B cell (primary cell): ENCODE measurements around the gene CHST11. TPM values are rescaled to one million over a fixed set of nuclear protein-coding genes. Genes with fewer than 3 reads are reported as not detected.

Experiments used
- ATAC-seq: fragments of 200-7000 bp; cut with Tn5 transposase; one replicate; pipeline ENCODE4 v1.10.0; 2021; ENCODE audit warnings: low read depth, mild to moderate bottlenecking, moderate number of reproducible peaks, moderate library complexity
- CTCF ChIA-PET: fragments of 350-600 bp; sonication (Branson Sonifier 250); formaldehyde crosslinking; loops from one replicate; lab custom pipeline; 2021; ENCODE audit warnings: antibody characterized with exemption, inconsistent platforms; lab: Charles Lee
- POLR2A ChIA-PET: fragments of 350-600 bp; sonication (Branson Sonifier 250); formaldehyde crosslinking; loops from one replicate; lab custom pipeline; 2021; ENCODE audit warnings: antibody characterized with exemption; lab: Charles Lee
- DNase-seq: peaks from one replicate; pipeline ENCODE4 v3.0.0; 2013
- H2AFZ ChIP-seq: 2 replicates; pipeline ENCODE4 v1.6.1; 2012; ENCODE audit warnings: mild to moderate bottlenecking, low read depth, low read length; ENCODE audit not compliant: insufficient read depth, poor library complexity, severe bottlenecking
- H3K27ac ChIP-seq, 2 donors: 1 replicate in 1 of 2; 2 replicates in 1 of 2; pipeline ENCODE4 v1.5.1; 2012 to 2013; ENCODE audit warnings: low read length in 2 of 2, mild to moderate bottlenecking in 2 of 2, moderate library complexity in 1 of 2
- H3K27me3 ChIP-seq, 4 experiments: fragments of 200-600 bp in 1 of 4; sonication (generic) in 1 of 4; replicated peaks in 1 of 4; 1 replicate in 2 of 4; 2 replicates in 2 of 4; pipeline versions ENCODE4 v1.6.1 to v1.7.0; 2013 to 2016; ENCODE audit warnings: low read length in 3 of 4, mild to moderate bottlenecking in 2 of 4, mixed read lengths in 1 of 4, moderate library complexity in 1 of 4; ENCODE audit not compliant: insufficient read depth in 4 of 4, control insufficient read depth in 3 of 4; ENCODE audit errors: control extremely low read depth in 1 of 4
- H3K36me3 ChIP-seq, 2 experiments: replicated peaks in 1 of 2; 1 replicate in 1 of 2; 2 replicates in 1 of 2; pipeline versions ENCODE4 v1.6.1 to v1.7.1; 2013; ENCODE audit warnings: low read length in 1 of 2; ENCODE audit not compliant: insufficient read depth in 2 of 2, control insufficient read depth in 1 of 2; ENCODE audit errors: control extremely low read depth in 1 of 2, extremely low read depth in 1 of 2
- H3K4me1 ChIP-seq, 2 donors: fragments of 200-600 bp in 1 of 2; sonication (generic) in 1 of 2; 1 replicate in 1 of 2; 2 replicates in 1 of 2; pipeline versions ENCODE4 v1.5.1 to v1.6.1; 2013 to 2017; ENCODE audit warnings: low read length in 2 of 2; ENCODE audit not compliant: control insufficient read depth in 2 of 2, insufficient read depth in 2 of 2
- H3K4me2 ChIP-seq: replicated peaks from 2 replicates; pipeline ENCODE3; 2012; ENCODE audit warnings: mild to moderate bottlenecking, low read depth, low read length; ENCODE audit not compliant: poor library complexity, severe bottlenecking
- H3K4me3 ChIP-seq, 5 experiments: fragments of 200-600 bp in 1 of 5; sonication (generic) in 1 of 5; 1 replicate in 3 of 5; 2 replicates in 2 of 5; pipeline versions ENCODE4 v1.5.1 to v1.7.0; 2011 to 2016; ENCODE audit warnings: low read length in 4 of 5, mild to moderate bottlenecking in 4 of 5, low read depth in 2 of 5, control low read depth in 1 of 5, moderate library complexity in 1 of 5; ENCODE audit not compliant: insufficient read depth in 1 of 5; ENCODE audit errors: control extremely low read depth in 1 of 5, extremely low read depth in 1 of 5
- H3K79me2 ChIP-seq: fragments of 200-600 bp; sonication (generic); one replicate; pipeline ENCODE4 v1.6.0; 2016; ENCODE audit warnings: low read length; ENCODE audit not compliant: control insufficient read depth, insufficient read depth
- H3K9ac ChIP-seq: fragments of 200-600 bp; sonication (generic); 2 replicates; pipeline ENCODE4 v1.6.1; 2017; ENCODE audit warnings: mild to moderate bottlenecking, low read length, moderate library complexity
- H3K9me3 ChIP-seq, 3 donors: one replicate each; pipeline versions ENCODE4 v1.6.1 to v1.7.1; 2013; ENCODE audit warnings: low read length in 2 of 3; ENCODE audit not compliant: control insufficient read depth in 2 of 3, insufficient read depth in 1 of 3; ENCODE audit errors: control extremely low read depth in 1 of 3
- H4K20me1 ChIP-seq: 2 replicates; pipeline ENCODE4 v1.6.0; 2012; ENCODE audit warnings: mild to moderate bottlenecking, low read length; ENCODE audit not compliant: insufficient read depth, control insufficient read depth, poor library complexity, severe bottlenecking
- H3K27ac Mint-ChIP-seq: one replicate; pipeline ENCODE4 v1.8.0; 2021; ENCODE audit warnings: mixed read lengths
- H3K27me3 Mint-ChIP-seq: one replicate; pipeline ENCODE4 v1.8.0; 2021; ENCODE audit warnings: mixed read lengths
- H3K4me1 Mint-ChIP-seq: one replicate; pipeline ENCODE4 v1.8.0; 2021; ENCODE audit warnings: mixed read lengths
- H3K4me3 Mint-ChIP-seq: one replicate; pipeline ENCODE4 v1.8.0; 2021; ENCODE audit warnings: mixed read lengths
- H3K9me3 Mint-ChIP-seq: one replicate; pipeline ENCODE4 v1.8.0; 2022; ENCODE audit warnings: mixed read lengths; ENCODE audit not compliant: insufficient read depth
- EZH2 ChIP-seq: IDR thresholded peaks from 2 replicates; pipeline ENCODE4 v1.6.1; 2012; ENCODE audit warnings: borderline replicate concordance, low read depth, mild to moderate bottlenecking, moderate library complexity, low read length; ENCODE audit not compliant: insufficient read depth, poor library complexity, severe bottlenecking
- WGBS: methylation state at CpG from one replicate; pipeline ENCODE4 v1.1.5; 2013; ENCODE audit warnings: missing lambda C conversion rate; ENCODE audit not compliant: insufficient coverage; 5-methylcytosine and 5-hydroxymethylcytosine counted together
- intact Hi-C: fragments of 100-400 bp; cut with micrococcal nuclease; formaldehyde crosslinking; loops from one replicate; pipeline ENCODE4 v1.10.0; 2022
- polyA plus RNA-seq: library from polyadenylated mRNA; depleted of rRNA; stranded (reverse); fragments of >200 nt; gene quantifications from 2 replicates; pipeline ENCODE4 v1.2.3, GENCODE V29; 2012
- total RNA-seq, 2 donors: library from RNA; stranded (reverse); fragments of 120-200 nt in 1 of 2; gene quantifications; 1 replicate in 1 of 2; 2 replicates in 1 of 2; pipeline versions ENCODE4 v1.2.3 to v1.2.4, GENCODE V29; 2013 to 2022
- TF ChIP-seq, protein P1 (sequence below): fragments of 200-600 bp; IDR thresholded peaks from one replicate; pipeline ENCODE4 v1.8.0; 2022; ENCODE audit warnings: antibody characterized with exemption, mild to moderate bottlenecking

The CHST11 gene
- total and polyA plus RNA-seq, 2 donors (not counting 1 experiment from before 2014, with no cell fraction given): 46.3 to 152 TPM

- no peak overlapping the region for H3K4me2 ChIP-seq
- TF ChIP-seq, protein P1, sequence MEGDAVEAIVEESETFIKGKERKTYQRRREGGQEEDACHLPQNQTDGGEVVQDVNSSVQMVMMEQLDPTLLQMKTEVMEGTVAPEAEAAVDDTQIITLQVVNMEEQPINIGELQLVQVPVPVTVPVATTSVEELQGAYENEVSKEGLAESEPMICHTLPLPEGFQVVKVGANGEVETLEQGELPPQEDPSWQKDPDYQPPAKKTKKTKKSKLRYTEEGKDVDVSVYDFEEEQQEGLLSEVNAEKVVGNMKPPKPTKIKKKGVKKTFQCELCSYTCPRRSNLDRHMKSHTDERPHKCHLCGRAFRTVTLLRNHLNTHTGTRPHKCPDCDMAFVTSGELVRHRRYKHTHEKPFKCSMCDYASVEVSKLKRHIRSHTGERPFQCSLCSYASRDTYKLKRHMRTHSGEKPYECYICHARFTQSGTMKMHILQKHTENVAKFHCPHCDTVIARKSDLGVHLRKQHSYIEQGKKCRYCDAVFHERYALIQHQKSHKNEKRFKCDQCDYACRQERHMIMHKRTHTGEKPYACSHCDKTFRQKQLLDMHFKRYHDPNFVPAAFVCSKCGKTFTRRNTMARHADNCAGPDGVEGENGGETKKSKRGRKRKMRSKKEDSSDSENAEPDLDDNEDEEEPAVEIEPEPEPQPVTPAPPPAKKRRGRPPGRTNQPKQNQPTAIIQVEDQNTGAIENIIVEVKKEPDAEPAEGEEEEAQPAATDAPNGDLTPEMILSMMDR: no peak
- TF ChIP-seq EZH2: no peak
- H3K4me1 ChIP-seq: peaks cover 32 to 59% of the 10 kb centered on the region in 2 donors
- Mint-ChIP-seq H3K4me3 (peak overlapping the region; percentile 21), H3K27me3 (no peaks in the 10 kb centered on the region), H3K9me3 (no peaks in the 10 kb centered on the region), H3K27ac (peak overlapping the region; percentile 32), H3K4me1 (peaks cover 76% of the 10 kb centered on the region)
- ChIA-PET CTCF (interaction anchor here (1.6 to 4.1 kb wide), 2 partner anchors 72 to 336 kb away, joined by 4 to 16 read pairs; no protein-coding TSS in a partner anchor), POLR2A (no interaction called here)
- no peaks in the 10 kb centered on the region for H3K27me3 ChIP-seq
- no peak overlapping the region for H3K9ac ChIP-seq
- H4K20me1 ChIP-seq: peaks cover 35% of the 10 kb centered on the region
- no peak for ATAC-seq
- H3K9me3 ChIP-seq: no peaks in the 10 kb centered on the region
- H3K4me3 ChIP-seq: no peak overlapping the region
- H3K27ac ChIP-seq: no peak overlapping the region
- DNase-seq: no peak
- H3K79me2 ChIP-seq: peaks cover 50% of the 10 kb centered on the region
- WGBS: 96% methylated on average over 8 of the region's 11 CpGs
- H3K36me3 ChIP-seq: peaks cover 0 to 5% of the 10 kb centered on the region in 2 experiments
- intact Hi-C loops: no loop called here
- H2AFZ ChIP-seq: no peak overlapping the region
These were observed 261.7 kb downstream of the CHST11 start for GRCh38 chr12:104718304-104718929.
